NCI-H524 treated with DMSO at 0.1 percent for 48 hours (cell line): Measurements from ENCODE around the gene IPO11.

Experiments
- DNase-seq: peaks from one replicate; lab custom pipeline; 2025; lab: John Stamatoyannopoulos, UW

IPO11 gene

DNA sequence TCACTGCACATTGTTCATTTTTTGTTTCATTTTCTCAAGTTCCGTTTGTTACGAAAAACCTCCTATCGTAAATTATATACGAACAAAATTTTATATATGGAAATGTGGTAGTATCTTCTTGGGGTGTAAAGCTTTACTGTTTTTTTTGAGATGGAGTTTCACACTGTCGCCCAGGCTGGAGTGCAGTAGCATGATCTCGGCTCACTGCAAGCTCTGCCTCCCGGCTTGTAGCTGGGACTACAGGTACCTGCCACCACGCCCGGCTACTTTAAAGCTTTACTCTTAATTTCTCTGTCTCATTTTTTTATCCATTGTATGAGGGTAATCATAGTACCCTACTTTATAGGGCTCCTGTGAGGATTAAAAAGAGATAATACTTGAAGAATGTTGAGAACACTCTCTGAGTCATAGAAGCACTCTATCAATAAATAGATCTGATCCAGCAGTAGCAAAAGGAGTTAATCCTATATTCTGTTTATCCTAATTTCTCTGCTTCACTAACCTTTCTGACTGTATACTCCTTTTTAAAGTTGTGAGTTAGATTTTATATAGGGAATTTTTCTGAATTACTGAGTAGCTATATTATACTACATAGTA, 160.5 kb downstream of the IPO11 start:
- DNase-seq, result no peak

DNA sequence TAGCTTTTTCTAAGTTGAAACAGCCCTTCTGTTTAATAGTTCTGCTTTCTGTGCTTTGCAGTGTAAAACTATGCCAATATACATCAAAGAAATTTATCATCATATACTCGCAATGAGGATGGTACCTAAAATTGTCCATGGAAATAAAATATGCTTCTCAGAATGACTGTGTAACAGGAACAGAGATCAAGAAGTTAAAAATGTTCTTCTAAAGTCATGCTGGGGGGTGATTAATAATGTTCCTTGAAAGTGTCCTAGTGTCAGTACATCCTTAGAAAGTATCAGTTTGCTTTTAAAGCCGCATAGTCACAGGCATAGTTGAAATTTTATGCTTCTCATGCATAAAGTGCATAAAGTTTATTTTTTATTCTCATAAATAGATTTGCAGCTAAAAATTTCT, 162.0 kb downstream of the IPO11 start:
- no peak for DNase-seq

DNA sequence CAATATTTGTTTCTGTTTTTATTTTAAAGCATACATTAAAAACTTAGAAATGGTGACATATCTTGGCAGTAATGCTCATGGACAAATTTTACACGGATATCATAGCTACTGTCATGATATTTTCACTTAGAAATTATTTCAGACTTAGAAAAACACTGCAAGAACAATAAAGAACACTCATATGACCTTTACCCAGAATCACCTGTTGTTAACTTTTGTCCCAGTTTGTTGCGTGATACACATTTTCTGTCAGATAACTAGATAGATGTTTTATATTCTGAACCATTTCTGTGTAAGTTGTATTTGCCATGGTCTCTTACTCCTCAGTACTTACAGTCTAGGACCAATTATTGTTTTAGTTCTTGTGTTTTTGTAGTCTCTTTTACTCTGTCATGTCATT, 162.5 kb downstream of the IPO11 start:
- DNase-seq, result no peak

DNA sequence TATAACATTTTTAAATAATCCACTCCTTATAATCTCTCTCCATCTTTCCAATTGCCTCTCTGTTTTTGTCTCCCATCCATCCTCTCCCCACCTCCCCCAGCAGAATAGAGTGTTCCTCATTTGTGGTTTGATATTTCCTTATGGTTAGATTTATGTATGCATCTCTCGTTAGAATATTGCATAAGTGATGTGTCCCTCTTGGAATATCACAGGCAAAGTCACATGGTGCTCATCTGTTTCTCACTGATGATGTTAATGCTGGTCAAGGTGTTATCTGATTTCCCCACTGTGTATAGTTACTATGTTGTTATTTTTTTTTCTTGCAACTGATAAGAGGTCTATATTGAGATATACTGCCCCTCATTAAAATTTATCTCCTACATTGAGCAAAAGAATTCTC, 162.9 kb downstream of the IPO11 start:
- no peak for DNase-seq

DNA sequence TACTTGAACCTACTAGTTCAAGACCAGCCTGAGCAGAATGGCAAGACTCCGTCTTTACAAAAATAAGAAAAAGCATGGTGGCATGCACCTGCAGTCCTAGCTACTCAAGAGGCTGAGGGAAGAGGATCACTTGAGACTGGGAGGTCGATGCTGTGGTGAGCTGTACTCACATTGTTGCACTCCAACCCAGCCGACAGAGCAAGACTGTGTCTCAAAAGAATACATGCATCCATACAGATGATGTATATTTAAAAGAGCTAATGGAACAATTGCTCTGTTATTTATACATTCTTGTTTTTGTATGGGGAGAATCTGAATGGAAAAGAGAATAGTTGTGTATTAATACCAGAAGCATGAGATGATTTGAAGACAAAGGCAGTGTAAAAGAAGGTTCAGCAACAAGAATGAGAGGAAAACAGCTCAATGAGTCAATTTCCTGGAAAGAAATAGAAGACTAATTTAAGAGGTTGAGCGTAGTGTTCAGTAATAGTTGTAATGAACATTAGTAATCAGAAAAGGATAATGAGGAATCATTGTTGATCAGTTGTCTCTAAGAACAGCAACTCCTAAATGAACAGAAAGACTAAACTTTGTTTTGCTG, 164.1 kb downstream of the IPO11 start:
- DNase-seq, result no peak

DNA sequence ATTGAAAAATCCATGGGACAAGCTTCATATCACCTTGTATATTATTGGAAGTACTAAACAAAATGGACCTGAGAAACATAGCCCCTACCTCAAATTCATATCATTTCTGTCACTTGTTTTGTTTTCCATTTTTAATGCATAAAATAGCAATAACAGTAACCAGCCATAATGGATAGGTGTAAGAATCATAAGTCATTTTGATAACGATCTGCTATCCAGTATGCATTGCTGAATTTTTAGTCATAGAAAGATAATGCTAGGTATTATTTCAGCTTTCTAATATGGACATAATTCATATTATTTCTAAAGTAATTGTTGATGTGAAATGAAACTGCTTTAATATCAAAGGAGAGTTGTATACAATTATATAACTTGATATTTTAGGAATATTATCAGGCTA, 164.9 kb downstream of the IPO11 start:
- no peak for DNase-seq

DNA sequence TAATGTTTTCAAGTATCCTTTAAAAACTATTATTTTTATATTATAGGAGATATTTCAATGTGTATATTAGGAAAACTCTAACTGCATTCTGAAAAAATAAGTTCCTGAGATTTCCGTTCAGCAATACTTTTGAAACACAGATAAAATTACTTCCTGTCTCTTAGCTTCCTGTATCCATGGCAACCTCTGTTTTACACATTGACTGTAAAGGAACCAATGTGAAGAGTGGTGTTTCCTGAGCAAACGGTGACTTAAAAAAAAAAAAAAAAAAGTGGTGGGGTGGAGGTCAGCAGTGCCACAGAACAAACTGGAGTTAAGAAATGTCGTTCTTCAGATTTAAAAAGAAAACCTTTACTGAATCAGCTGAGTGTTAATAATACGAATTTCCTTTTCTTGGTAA, 166.0 kb downstream of the IPO11 start, which contains the start of gene LRRC70:
Gene LRRC70, plus strand, starts transcription at position 280 of the 400 bp plus-strand sequence. CDS start 620 bp downstream, outside the sequence.
- no peak for DNase-seq

DNA sequence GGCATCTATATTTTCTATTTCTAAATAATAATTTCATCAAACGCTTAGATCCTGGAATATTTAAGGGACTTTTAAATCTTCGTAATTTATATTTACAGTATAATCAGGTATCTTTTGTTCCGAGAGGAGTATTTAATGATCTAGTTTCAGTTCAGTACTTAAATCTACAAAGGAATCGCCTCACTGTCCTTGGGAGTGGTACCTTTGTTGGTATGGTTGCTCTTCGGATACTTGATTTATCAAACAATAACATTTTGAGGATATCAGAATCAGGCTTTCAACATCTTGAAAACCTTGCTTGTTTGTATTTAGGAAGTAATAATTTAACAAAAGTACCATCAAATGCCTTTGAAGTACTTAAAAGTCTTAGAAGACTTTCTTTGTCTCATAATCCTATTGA, 167.2 kb downstream of the IPO11 start:
- no peak for DNase-seq

DNA sequence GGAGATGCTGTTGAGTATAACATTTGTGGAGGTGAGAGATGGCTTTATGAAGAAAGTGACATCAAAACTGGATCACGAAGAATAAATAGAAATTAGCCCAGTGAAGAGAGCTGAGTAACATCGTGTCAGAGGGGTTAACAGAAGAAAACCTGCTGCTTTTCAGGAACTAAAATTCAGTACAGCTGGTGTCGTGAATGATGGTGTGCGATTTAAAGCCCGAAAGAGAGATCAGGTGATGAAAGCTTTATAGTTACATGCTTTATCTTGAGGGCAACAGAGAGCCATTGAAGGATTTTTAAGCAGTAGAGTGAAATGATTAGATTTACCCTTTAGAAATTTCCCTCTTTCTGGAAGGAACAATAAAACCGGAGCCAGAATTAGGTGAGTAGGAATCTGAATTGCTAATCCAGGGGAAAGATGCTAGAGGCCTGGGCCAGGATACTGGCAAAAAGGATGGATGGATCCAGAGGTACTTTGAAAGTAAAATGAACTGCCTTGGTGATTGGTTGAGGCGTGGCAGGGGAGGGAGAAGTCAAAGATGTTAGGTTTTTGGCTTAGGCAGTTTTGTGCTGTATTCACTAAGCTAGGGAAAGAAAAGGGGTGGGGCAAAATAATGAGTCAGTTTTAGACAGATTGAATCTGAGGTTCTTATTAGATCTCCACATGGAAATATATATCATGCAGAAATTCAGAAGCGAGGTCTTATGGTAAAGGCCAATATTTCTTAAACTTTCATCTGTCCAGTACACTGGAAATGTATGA, 169.5 kb downstream of the IPO11 start:
- DNase-seq, result no peak

DNA sequence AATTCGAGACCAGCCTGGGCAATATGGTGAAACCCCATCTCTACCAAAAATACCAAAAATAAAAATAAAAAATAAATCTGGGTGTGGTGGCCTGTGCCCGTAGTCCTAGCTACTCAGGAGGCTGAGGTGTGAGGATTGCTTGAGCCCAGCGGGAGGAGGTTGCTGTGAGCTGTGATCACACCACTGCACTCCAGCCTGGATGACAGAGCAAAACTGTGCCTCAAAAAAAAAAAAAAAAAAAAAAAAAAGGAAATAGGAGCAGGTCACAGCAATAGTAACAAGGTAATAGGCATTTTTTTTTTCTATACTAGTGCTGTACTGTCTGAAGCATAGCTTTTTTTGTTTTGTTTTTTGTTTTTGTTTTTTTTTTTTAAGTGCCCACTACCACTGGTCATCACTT, 171.8 kb downstream of the IPO11 start:
- no peak for DNase-seq

DNA sequence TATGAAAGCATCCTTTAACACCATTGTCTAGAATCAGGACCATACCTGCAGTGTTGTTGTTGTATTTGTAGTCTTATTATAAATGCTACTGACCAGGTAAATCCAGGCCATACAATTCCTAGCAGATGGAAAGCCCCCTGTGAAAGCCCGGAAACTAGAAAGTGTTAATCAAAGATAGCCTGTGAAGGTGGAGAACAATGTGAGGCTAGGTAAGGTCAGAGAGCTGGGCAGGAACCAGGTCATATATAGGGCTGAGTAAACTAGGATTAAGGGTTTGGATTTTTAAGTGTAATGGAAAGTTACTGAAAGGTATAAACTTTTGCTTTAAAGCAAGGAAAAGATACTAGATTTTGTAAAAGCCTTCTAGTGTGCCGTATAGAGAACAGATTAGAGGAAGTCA, 172.7 kb downstream of the IPO11 start:
- DNase-seq, result no peak

DNA sequence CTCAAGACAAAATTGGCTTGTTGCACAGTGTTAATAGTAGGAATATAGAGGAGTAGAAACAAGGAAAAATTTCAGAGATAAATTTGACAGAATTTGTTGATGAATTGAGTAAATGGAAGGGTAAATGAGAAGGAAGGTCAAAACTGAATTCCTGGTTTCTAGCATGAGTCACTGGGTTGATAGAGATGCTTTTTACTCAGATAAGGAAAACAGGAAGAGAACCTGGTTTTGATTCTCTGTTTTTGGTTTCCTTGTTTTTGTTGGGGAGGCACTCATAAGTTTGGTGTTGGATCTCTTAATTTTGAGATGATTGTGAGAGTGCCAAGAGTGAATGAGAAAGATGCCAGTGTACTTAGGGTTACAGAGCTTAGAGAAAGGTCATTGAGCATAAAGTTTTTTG, 173.2 kb downstream of the IPO11 start:
- no peak for DNase-seq

DNA sequence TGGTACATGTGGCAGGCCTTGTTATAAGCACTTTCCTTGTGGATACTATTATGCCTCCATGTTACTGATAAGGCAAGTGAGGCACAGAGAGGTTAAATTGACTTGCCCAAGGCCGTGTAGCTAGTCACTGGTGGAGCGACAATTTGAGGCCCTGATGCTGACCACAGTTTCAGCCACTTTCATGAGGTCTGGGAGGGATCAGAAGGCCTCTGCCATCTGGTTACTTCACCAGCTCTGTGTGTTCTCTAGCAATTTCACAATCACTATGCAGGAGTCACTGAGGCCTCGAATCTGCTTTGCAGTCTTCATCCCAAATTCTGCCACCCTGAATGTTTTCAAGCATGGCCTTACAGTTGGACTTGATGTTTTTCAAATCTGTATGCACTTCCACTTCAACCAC, 175.2 kb downstream of the IPO11 start:
- no peak for DNase-seq

DNA sequence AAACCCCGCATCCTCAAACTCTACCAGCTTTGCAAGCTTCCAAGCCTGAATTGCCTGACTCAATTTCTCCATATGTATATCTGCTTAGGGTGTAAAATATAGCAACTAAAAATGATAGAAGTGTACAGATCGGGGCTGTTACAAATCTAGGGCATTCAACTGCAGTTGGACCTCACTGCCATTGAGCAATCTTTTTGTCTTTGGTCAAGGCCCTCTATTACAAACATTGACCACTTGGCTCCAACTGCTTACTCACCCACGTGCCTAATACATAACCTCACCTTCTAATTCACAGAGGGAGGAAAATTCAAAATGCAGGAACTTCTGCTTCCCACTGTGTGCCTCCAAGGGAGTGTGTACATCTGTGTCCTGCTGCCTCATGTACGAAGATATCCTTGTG, 176.1 kb downstream of the IPO11 start:
- no peak for DNase-seq

DNA sequence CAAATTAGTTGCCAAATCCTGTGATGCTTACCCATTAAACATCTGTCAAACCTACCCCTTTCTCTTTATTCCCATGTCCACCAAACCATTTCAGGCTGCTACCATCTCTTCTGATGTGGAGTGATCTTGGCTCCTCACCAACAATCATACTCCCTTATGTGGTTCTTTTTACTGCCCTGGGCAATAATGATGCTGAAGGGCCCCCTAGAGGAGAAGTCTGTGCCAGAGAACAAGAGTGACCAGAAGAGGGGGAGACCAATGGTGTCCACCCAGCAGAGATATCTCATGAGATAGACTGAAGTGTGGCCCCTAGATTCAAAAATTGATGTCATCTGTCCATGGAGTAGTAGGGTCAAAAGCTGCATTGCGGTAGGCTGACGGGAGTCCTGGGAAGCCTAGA, 176.9 kb downstream of the IPO11 start:
- no peak for DNase-seq

DNA sequence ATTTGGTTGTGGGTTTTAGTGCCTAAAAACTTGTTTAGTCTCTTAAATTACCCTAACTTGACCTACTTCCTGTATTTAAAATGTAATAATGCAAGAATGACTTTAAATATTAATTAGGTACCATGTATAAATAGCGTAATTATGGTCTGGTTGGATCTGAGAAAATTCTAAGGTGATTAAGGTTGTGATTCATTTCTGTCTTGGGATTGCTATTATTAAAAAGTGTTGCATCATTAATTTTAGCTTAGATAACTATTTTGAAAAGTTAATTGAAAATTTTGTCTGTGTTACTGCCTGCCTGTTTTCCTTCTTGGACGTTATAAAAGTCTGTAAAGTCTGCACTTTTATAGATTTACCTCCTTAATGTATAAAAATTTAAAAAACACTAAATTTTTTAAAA, 177.8 kb downstream of the IPO11 start:
- DNase-seq, result no peak

DNA sequence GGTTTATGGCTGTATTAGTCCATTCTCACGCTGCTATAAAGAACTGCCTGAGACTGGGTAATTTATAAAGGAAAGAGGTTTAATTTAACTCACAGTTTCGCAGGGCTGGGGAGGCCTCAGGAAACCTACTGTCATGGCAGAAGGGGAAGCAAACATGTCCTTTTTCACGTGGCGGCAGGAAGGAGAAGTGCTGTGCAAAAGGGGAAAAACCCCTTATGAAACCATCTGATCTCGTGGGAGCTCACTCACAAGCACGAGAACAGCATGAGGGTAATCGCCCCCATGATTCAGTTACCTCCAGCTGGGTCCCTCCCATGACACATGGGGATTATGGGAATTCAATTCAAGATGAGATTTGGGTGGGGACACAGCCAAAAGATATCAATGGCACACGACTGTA, 180.0 kb downstream of the IPO11 start:
- DNase-seq, result no peak

DNA sequence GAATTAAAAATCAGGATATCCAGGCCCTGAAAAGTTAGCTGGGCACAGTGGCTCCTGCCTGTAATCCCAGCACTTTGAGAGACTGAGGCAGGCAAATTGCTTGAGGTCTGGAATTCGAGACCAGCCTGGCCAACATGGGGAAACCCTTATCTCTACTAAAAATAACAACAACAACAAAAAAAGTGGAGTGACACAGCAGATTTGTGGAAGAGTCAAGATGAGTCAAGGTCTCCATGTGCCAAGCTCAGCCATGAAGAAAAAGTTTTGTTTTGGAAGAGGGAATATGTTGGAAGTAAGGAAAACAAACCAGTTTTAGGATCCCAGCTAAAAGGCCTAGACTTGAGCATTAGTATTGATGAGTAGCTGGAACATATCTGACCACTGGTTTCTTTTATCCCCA, 180.8 kb downstream of the IPO11 start:
- no peak for DNase-seq

DNA sequence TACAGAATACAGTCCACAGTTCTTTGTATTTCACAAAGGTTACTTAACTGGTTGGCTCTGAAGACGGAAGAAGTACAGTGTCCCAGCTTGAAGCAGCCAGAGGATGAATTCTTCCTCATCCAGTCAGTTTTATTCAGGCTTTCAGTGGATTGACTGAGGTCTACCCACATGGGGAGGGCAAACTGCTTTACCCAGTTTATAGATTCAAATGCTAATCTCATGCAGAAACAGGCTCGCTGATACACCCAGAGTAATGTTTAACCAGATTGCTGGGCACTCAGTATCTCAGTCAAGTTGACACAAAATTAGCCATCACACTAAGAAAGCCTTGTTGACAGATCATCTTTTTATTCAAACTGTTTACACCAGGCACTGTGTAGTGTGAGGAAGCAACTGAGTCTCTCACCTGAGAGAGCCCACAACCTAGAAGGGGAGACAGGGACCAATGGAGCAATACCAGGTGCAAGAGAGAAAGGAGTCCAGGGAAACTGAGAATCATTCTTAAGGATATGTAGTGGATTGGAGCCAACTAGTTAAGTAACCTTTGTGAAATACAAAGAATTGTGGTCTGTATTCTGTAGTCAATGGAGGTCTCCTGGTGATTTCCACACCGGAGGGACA, 181.9 kb downstream of the IPO11 start:
- no peak for DNase-seq

DNA sequence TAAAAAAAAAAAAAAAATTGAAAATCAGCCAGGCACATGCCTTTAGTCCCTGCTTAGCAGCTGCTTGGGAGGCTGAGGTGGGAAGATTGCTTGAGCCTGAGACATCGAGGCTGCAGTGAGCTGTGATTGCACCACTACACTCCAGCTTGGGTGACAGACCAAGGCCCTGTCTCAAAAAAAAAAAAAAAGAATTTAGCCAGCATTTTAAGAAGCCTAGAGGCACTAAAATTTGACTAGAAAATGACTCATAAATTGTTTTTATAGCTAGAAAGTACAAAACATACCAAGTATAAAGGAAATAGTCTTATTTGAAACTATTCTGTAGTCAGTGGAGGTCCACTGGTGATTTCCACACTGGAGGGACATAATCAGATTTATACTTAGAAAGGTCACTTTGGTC, 183.5 kb downstream of the IPO11 start:
- no peak for DNase-seq

DNA sequence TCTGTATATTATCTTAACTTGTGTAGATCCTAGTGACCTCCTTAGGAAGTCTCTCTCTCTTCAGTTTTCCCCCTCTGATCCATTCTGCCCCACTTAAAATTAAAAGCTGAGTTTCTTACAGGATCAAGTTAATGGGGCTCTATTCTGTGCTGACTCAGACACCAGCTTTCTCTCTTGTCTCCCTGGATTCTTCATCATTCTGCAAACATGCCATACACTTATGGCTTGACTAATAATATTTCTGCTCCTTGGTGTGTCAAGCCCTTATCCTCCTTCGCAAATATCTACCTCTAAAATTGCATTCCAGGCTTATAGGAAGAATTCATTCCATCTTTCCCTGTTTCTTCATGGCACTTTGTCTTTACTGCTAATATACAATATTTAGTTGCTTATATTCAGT, 184.1 kb downstream of the IPO11 start:
- no peak for DNase-seq

DNA sequence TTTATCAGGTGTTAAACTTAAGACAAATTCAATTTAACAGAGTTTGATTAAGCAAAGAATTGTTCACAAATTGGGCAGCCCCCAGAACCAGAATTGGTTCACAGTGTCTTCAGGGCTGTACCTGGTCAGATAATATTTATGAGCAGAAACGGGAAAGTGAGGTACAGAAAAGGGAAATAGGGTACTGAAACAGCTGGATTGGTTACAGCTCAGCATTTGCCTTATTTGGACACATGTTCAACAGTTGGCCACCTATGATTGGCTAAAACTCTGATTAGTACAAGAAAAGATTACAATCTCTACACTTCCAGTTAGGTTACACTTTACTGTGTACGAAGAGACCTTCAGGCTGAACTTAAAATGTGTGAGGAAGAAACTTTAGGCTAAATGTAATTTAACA, 184.8 kb downstream of the IPO11 start:
- no peak for DNase-seq
